ENCODE measurements around the gene NEMP2.
"Not testable (repeated sequence)": the region's sequence is repeated elsewhere in the genome, so short reads cannot be mapped to it uniquely, and the experiment has no call there.

NEMP2 gene

DNA sequence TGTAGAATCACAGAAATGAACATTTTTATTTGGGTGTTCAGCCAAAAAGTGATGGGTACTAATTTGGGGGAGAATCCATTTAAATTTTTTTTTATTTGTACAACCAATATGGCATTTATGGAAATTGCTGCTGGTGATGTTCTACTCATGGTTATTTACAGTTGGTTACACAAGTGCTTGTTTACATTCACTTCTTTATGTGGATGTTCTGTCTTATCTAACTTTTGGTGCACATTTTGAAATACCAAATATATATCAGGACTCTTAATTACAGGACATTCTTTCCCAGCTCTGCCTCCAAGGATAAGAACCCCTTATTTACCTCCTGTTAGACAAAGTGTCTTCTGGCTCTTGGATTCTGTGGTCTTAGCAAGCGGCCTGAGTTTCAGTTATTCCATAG is 35.2 kb downstream of the NEMP2 start:
- Histone ChIP-seq H4K20me1 (ENCODE audit: low read depth, low read length) (no peaks in the 10 kb centered on the region), H3K4me2 (ENCODE audit: low read depth, low read length, poor library complexity, severe bottlenecking) (no peak overlapping the region), H3K27ac (ENCODE audit: low read depth, low read length) (no peak overlapping the region), H3K9me3 (ENCODE audit: insufficient read depth, low read length) (no peaks in the 10 kb centered on the region), H3F3A (ENCODE audit: insufficient read depth) (no peaks in the 10 kb centered on the region), H3K27me3 (ENCODE audit: low read length) (no peaks in the 10 kb centered on the region), H2AFZ (ENCODE audit: low read depth, low read length, severe bottlenecking) (no peak overlapping the region), H3K79me2 (ENCODE audit: insufficient read depth, low read length) (no peaks in the 10 kb centered on the region), H3K36me3 (ENCODE audit: low read length) (peaks cover 7% of the 10 kb centered on the region; the same call in 1 of the 2 replicates), H3K4me3 (ENCODE audit: insufficient read depth, low read length, poor library complexity, severe bottlenecking) (no peak overlapping the region), H3K9me2 (replicated peaks; ENCODE audit: insufficient read depth, low read length) (no peaks in the 10 kb centered on the region), H3K9ac (ENCODE audit: low read length) (no peak overlapping the region)
- no peak for TF ChIP-seq EZH2phosphoT487 (conservative IDR thresholded peaks at IDR 0.05; ENCODE audit: low read length)
- TF ChIP-seq, protein P1, sequence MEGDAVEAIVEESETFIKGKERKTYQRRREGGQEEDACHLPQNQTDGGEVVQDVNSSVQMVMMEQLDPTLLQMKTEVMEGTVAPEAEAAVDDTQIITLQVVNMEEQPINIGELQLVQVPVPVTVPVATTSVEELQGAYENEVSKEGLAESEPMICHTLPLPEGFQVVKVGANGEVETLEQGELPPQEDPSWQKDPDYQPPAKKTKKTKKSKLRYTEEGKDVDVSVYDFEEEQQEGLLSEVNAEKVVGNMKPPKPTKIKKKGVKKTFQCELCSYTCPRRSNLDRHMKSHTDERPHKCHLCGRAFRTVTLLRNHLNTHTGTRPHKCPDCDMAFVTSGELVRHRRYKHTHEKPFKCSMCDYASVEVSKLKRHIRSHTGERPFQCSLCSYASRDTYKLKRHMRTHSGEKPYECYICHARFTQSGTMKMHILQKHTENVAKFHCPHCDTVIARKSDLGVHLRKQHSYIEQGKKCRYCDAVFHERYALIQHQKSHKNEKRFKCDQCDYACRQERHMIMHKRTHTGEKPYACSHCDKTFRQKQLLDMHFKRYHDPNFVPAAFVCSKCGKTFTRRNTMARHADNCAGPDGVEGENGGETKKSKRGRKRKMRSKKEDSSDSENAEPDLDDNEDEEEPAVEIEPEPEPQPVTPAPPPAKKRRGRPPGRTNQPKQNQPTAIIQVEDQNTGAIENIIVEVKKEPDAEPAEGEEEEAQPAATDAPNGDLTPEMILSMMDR (IDR thresholded peaks at IDR 0.05; ENCODE audit: insufficient read depth, low read length, poor library complexity, severe bottlenecking), result no peak

DNA sequence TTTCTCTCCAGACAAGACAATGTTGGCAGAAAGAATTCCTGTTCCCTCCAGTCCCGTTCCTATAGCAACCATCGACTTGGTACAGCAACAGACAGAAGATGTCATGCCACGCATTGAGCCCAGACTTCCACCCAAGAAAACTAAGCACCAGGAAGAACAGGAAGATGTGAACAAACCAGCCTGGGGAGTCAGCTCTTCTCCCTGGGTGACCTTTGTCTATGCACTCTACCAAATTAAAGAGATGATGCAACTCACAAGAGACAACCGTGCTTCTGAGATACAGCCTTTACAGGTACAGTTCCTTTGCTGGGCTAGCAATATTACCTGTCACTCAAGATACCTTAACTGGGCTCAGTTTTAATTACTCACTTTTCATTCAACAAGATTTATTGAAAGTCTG is 37.1 kb downstream of the NEMP2 start:
- H3K9me2 ChIP-seq (replicated peaks; ENCODE audit: insufficient read depth, low read length), result no peaks in the 10 kb centered on the region
- no peak overlapping the region for H3K9ac ChIP-seq (ENCODE audit: low read length)
- no peaks in the 10 kb centered on the region for H3K27me3 ChIP-seq (ENCODE audit: low read length)
- no peaks in the 10 kb centered on the region for H3K9me3 ChIP-seq (ENCODE audit: insufficient read depth, low read length)
- H3K27ac ChIP-seq (ENCODE audit: low read depth, low read length), result no peak overlapping the region
- H3F3A ChIP-seq (ENCODE audit: insufficient read depth), result no peaks in the 10 kb centered on the region
- no peaks in the 10 kb centered on the region for H3K79me2 ChIP-seq (ENCODE audit: insufficient read depth, low read length)
- H4K20me1 ChIP-seq (ENCODE audit: low read depth, low read length), result no peaks in the 10 kb centered on the region
- peaks cover 7% of the 10 kb centered on the region; the same call in 1 of the 2 replicates for H3K36me3 ChIP-seq (ENCODE audit: low read length)
- H3K4me3 ChIP-seq (ENCODE audit: insufficient read depth, low read length, poor library complexity, severe bottlenecking), result no peak overlapping the region
- no peak overlapping the region for H2AFZ ChIP-seq (ENCODE audit: low read depth, low read length, severe bottlenecking)
- TF ChIP-seq, protein P1 (IDR thresholded peaks at IDR 0.05; ENCODE audit: insufficient read depth, low read length, poor library complexity, severe bottlenecking), result no peak
- no peak overlapping the region for H3K4me2 ChIP-seq (ENCODE audit: low read depth, low read length, poor library complexity, severe bottlenecking)

DNA sequence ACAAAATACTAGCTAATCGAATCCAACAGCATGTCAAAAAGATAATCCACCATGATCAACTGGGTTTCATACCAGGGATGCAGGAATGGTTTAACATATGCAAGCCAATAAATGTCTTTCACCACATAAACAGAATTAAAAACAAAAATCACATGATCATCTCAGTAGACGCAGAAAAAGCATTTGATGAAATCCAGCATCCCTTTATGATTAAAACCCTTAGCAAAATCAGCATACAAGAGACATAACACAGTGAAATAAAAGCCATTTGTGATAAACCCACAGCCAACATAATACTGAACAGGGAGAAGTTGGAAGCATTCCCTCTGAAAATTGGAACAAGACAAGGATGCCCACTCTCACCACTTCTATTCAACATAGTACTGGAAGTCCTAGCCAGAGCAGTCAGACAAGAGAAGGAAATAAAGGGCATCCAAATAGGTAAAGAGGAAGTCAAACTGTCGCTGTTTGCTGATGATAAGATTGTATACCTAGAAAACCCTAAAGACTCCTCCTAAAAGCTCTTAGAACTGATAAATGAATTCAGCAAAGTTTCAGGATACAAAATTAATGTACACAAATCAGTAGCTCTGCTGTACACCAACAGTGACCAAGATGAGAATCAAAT is 39.8 kb downstream of the NEMP2 start:
- not testable (repeated sequence) for H3F3A ChIP-seq (ENCODE audit: insufficient read depth); H3K9ac ChIP-seq (ENCODE audit: low read length); H4K20me1 ChIP-seq (ENCODE audit: low read depth, low read length)

DNA sequence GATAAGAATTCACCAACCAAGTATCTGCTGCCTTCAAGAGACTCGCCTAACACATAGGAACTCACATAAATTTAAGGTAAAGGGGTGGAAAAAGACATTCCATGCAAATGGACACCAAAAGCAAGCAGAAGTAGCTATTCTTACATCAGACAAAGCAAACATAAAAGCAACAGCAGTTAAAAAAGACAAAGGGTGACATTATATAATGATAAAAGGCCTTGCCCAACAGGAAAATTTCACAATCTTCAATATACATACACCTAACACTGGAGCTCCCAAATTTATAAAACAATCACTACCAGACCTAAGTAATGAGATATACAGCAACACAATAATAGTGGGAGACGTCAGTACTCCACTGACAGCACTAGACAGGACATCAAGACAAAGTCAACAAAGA is 41.4 kb downstream of the NEMP2 start:
- no peaks in the 10 kb centered on the region for H3K79me2 ChIP-seq (ENCODE audit: insufficient read depth, low read length)
- H2AFZ ChIP-seq (ENCODE audit: low read depth, low read length, severe bottlenecking), result no peak overlapping the region
- H3K9ac ChIP-seq (ENCODE audit: low read length), result no peak overlapping the region
- TF ChIP-seq, protein P1 (IDR thresholded peaks at IDR 0.05; ENCODE audit: insufficient read depth, low read length, poor library complexity, severe bottlenecking), result no peak
- no peak for TF ChIP-seq EZH2phosphoT487 (conservative IDR thresholded peaks at IDR 0.05; ENCODE audit: low read length)
- no peaks in the 10 kb centered on the region for H3K9me2 ChIP-seq (replicated peaks; ENCODE audit: insufficient read depth, low read length)
- H3K27ac ChIP-seq (ENCODE audit: low read depth, low read length), result no peak overlapping the region
- H3K27me3 ChIP-seq (ENCODE audit: low read length), result no peaks in the 10 kb centered on the region
- no peaks in the 10 kb centered on the region for H3K9me3 ChIP-seq (ENCODE audit: insufficient read depth, low read length)
- no peak overlapping the region for H3K4me3 ChIP-seq (ENCODE audit: insufficient read depth, low read length, poor library complexity, severe bottlenecking)
- no peak overlapping the region for H3K4me2 ChIP-seq (ENCODE audit: low read depth, low read length, poor library complexity, severe bottlenecking)
- no peaks in the 10 kb centered on the region for H3F3A ChIP-seq (ENCODE audit: insufficient read depth)
- H4K20me1 ChIP-seq (ENCODE audit: low read depth, low read length), result no peaks in the 10 kb centered on the region
- peaks cover 4% of the 10 kb centered on the region; the same call in 1 of the 2 replicates for H3K36me3 ChIP-seq (ENCODE audit: low read length)

More for the DNA sequence above, 39.8 kb downstream of the NEMP2 start:
- not testable (repeated sequence) for H3K36me3 ChIP-seq (ENCODE audit: low read length); H3K27me3 ChIP-seq (ENCODE audit: low read length); H3K4me3 ChIP-seq (ENCODE audit: insufficient read depth, low read length, poor library complexity, severe bottlenecking); H3K79me2 ChIP-seq (ENCODE audit: insufficient read depth, low read length); H3K27ac ChIP-seq (ENCODE audit: low read depth, low read length); H3K4me2 ChIP-seq (ENCODE audit: low read depth, low read length, poor library complexity, severe bottlenecking); H3K9me3 ChIP-seq (ENCODE audit: insufficient read depth, low read length); H3K9me2 ChIP-seq (replicated peaks; ENCODE audit: insufficient read depth, low read length); H2AFZ ChIP-seq (ENCODE audit: low read depth, low read length, severe bottlenecking)

All from SU-DHL-6 (cell line).